H9 (cell line): ENCODE data around the gene STAC. TPM values are rescaled to one million over a fixed set of nuclear protein-coding genes. Genes with fewer than 3 reads are reported as not detected.
A peak's percentile ranks its signal among the peaks of the same experiment; 100 is the strongest.

Experiments used
- DNase-seq: peaks from one replicate; pipeline ENCODE4 v3.0.0-alpha.2; 2017
- H2AFZ ChIP-seq: one replicate; pipeline ENCODE4 v1.6.1; 2013; ENCODE audit warnings: mild to moderate bottlenecking, low read length, control low read depth, moderate library complexity
- H2AK5ac ChIP-seq: 2 replicates; pipeline ENCODE4 v1.6.1; 2013; ENCODE audit warnings: low read length, control low read depth, mixed read lengths; ENCODE audit not compliant: insufficient read length
- H2BK120ac ChIP-seq: one replicate; pipeline ENCODE4 v1.6.1; 2013; ENCODE audit warnings: low read depth, mild to moderate bottlenecking, low read length, control low read depth, inconsistent platforms; ENCODE audit not compliant: poor library complexity, severe bottlenecking
- H2BK12ac ChIP-seq: 2 replicates; pipeline ENCODE4 v1.6.1; 2013; ENCODE audit warnings: low read length, control low read depth, mixed read lengths, low read depth; ENCODE audit not compliant: insufficient read length
- H2BK15ac ChIP-seq: 2 replicates; pipeline ENCODE4 v1.6.1; 2013; ENCODE audit warnings: low read depth, low read length, control low read depth
- H2BK20ac ChIP-seq: one replicate; pipeline ENCODE4 v1.6.1; 2013; ENCODE audit warnings: low read depth, mild to moderate bottlenecking, low read length, control low read depth, inconsistent platforms; ENCODE audit not compliant: poor library complexity, severe bottlenecking
- H2BK5ac ChIP-seq: 2 replicates; pipeline ENCODE4 v1.6.1; 2013; ENCODE audit warnings: low read length, control low read depth, mixed read lengths; ENCODE audit not compliant: insufficient read length
- H3K14ac ChIP-seq: 2 replicates; pipeline ENCODE4 v1.6.1; 2013; ENCODE audit warnings: low read length, control low read depth; ENCODE audit not compliant: insufficient read depth
- H3K18ac ChIP-seq: 2 replicates; pipeline ENCODE4 v1.6.1; 2013; ENCODE audit warnings: low read depth, mild to moderate bottlenecking, mixed read lengths, low read length, control low read depth; ENCODE audit not compliant: insufficient read length
- H3K23ac ChIP-seq: 2 replicates; pipeline ENCODE4 v1.6.1; 2013; ENCODE audit warnings: low read length, control low read depth, mixed read lengths, low read depth; ENCODE audit not compliant: insufficient read length
- H3K23me2 ChIP-seq: 2 replicates; pipeline ENCODE4 v1.6.1; 2013; ENCODE audit warnings: low read depth, mild to moderate bottlenecking, mixed read lengths, low read length, control low read depth; ENCODE audit not compliant: insufficient read length, poor library complexity, severe bottlenecking
- H3K27ac ChIP-seq: 2 replicates; pipeline ENCODE4 v1.5.1; 2013; ENCODE audit warnings: low read length, control low read depth, mixed read lengths, low read depth; ENCODE audit not compliant: insufficient read length
- H3K27me3 ChIP-seq: 2 replicates; pipeline ENCODE4 v1.6.1; 2013; ENCODE audit warnings: low read length, control low read depth, inconsistent platforms; ENCODE audit not compliant: insufficient read depth
- H3K4ac ChIP-seq: 2 replicates; pipeline ENCODE4 v1.6.1; 2013; ENCODE audit warnings: low read depth, mild to moderate bottlenecking, control low read depth, inconsistent platforms, low read length, moderate library complexity
- H3K4me1 ChIP-seq: 2 replicates; pipeline ENCODE4 v1.6.1; 2013; ENCODE audit warnings: low read length, control low read depth, inconsistent platforms; ENCODE audit not compliant: insufficient read depth
- H3K4me2 ChIP-seq: 2 replicates; pipeline ENCODE4 v1.6.1; 2013; ENCODE audit warnings: low read length, control low read depth, mixed read lengths; ENCODE audit not compliant: insufficient read length, insufficient read depth
- H3K56ac ChIP-seq: 2 replicates; pipeline ENCODE4 v1.6.1; 2013; ENCODE audit warnings: low read depth, mild to moderate bottlenecking, mixed read lengths, low read length, control low read depth; ENCODE audit not compliant: insufficient read length
- H3K79me1 ChIP-seq: 2 replicates; pipeline ENCODE4 v1.6.1; 2013; ENCODE audit warnings: low read depth, mild to moderate bottlenecking, moderate library complexity, low read length, control low read depth, inconsistent platforms; ENCODE audit not compliant: insufficient read depth, poor library complexity, severe bottlenecking
- H3K79me2 ChIP-seq: 2 replicates; pipeline ENCODE4 v1.6.1; 2013; ENCODE audit warnings: low read length, control low read depth, inconsistent platforms; ENCODE audit not compliant: insufficient read depth
- H3K9ac ChIP-seq: 2 replicates; pipeline ENCODE4 v1.6.1; 2013; ENCODE audit warnings: low read length, control low read depth, mixed read lengths; ENCODE audit not compliant: insufficient read length; ENCODE audit errors: extremely low read depth
- H3K9me3 ChIP-seq: one replicate; pipeline ENCODE4 v1.6.1; 2013; ENCODE audit warnings: low read depth, low read length, inconsistent platforms; ENCODE audit not compliant: control insufficient read depth
- H3T11ph ChIP-seq: one replicate; pipeline ENCODE4 v1.6.1; 2013; ENCODE audit warnings: mild to moderate bottlenecking, low read length, control low read depth, inconsistent platforms
- H4K20me1 ChIP-seq: one replicate; pipeline ENCODE4 v1.6.1; 2013; ENCODE audit not compliant: control insufficient read depth, insufficient read length, insufficient read depth
- H4K5ac ChIP-seq: 2 replicates; pipeline ENCODE4 v1.6.1; 2013; ENCODE audit warnings: low read depth, mild to moderate bottlenecking, mixed read lengths, low read length, control low read depth; ENCODE audit not compliant: insufficient read length
- H4K8ac ChIP-seq: replicated peaks from 2 replicates; pipeline ENCODE4 v1.6.1; 2013; ENCODE audit warnings: low read length, control low read depth, mixed read lengths, low read depth; ENCODE audit not compliant: insufficient read length
- H4K91ac ChIP-seq: 2 replicates; pipeline ENCODE4 v1.6.1; 2013; ENCODE audit warnings: low read depth, mild to moderate bottlenecking, moderate library complexity, mixed read lengths, low read length, control low read depth; ENCODE audit not compliant: insufficient read length
- H3K27ac Mint-ChIP-seq, 3 experiments: 2 replicates in 2 of 3; 3 replicates in 1 of 3; pipeline ENCODE4 v1.8.0; 2020 to 2021; ENCODE audit warnings: mixed read lengths in 3 of 3, mild to moderate bottlenecking in 1 of 3, moderate library complexity in 1 of 3
- H3K27me3 Mint-ChIP-seq: 2 replicates; pipeline ENCODE4 v1.8.0; 2021; ENCODE audit warnings: low read depth, mild to moderate bottlenecking, moderate library complexity, mixed read lengths
- H3K36me3 Mint-ChIP-seq, 3 experiments: 2 replicates in 2 of 3; 3 replicates in 1 of 3; pipeline ENCODE4 v1.8.0; 2020 to 2021; ENCODE audit warnings: low read depth in 3 of 3, mixed read lengths in 3 of 3; ENCODE audit not compliant: insufficient read depth in 1 of 3
- H3K4me1 Mint-ChIP-seq, 2 experiments: 2 replicates each; pipeline ENCODE4 v1.8.0; 2020; ENCODE audit warnings: mixed read lengths in 2 of 2
- H3K4me3 Mint-ChIP-seq, 2 experiments: 2 replicates in 1 of 2; 3 replicates in 1 of 2; pipeline ENCODE4 v1.8.0; 2020 to 2021; ENCODE audit warnings: mild to moderate bottlenecking in 2 of 2, mixed read lengths in 2 of 2, moderate library complexity in 1 of 2
- H3K9me3 Mint-ChIP-seq, 2 experiments: 2 replicates in 1 of 2; 3 replicates in 1 of 2; pipeline ENCODE4 v1.8.0; 2020; ENCODE audit warnings: mild to moderate bottlenecking in 2 of 2, mixed read lengths in 2 of 2, moderate library complexity in 1 of 2
- CTCF ChIP-seq: fragments of 200-600 bp; sonication (generic); conservative IDR thresholded peaks from 3 replicates; pipeline ENCODE4 v1.8.0; 2021; ENCODE audit warnings: antibody characterized with exemption, mild to moderate bottlenecking
- WGBS: extraction: QIAGEN DNeasy Blood & Tissue Kit; methylation state at CpG from one replicate; pipeline ENCODE4 v1.1.7; 2013; ENCODE audit warnings: missing lambda C conversion rate, low lambda C conversion rate, mixed read lengths; ENCODE audit not compliant: insufficient read length; ENCODE audit errors: extremely low coverage; 5-methylcytosine and 5-hydroxymethylcytosine counted together
- total RNA-seq: library from RNA; stranded (reverse); gene quantifications from 2 replicates; pipeline ENCODE4 v1.2.1, GENCODE V29; 2021

The STAC gene
- total RNA-seq, 1 experiment from 2014 or later: 3.0 TPM

DNA sequence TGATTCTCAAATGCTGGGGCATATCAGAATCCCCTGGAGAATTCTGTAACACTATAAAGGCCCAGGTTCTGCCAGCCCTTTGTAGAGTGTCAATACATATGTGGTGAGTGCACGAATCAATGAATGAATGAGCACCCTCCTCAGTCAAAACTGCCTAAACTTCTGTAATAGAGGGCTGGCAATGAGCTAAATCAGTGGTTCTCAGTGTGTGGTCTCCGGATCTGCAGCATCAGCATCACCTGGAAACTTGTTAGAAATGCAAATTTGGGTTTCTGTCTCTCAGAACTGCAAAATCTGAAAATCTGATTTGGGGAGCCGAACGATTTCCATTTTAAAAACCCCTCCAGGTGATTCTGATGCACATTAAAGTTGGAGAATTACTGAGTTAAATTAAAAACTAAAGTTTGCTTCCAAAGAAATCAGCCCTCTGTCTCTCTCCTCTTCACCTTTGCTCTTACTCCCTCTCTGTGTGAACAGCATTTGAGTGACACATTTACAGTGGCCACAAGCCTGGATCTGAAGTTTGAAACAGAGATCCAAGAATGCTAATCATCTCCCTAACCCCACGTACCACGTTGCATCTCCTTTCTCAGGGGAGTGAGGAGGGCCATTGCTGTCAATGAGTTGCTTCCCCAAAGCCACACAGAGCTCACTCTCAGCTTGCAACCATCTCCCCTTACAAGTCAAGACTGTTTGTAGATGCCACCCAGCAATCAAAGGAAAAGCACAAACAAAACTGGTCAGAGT, 109.5 kb downstream of the STAC start:
- no peak overlapping the region for H4K8ac ChIP-seq
- no peaks in the 10 kb centered on the region for H3K9me3 ChIP-seq
- no CpG with 5 or more reads among the region's 6 CpGs for WGBS
- H3K56ac ChIP-seq: no peak overlapping the region
- H3K4ac ChIP-seq: no peak overlapping the region
- H3K79me2 ChIP-seq: no peaks in the 10 kb centered on the region
- H3K14ac ChIP-seq: no peak overlapping the region
- no peak overlapping the region for H3K9ac ChIP-seq
- no peak overlapping the region for H2BK15ac ChIP-seq
- 0 out of 2 replicates have a peak, but pooled peaks cover 3% of the 10 kb centered on the region for H3K4me1 ChIP-seq
- peaks cover 10 to 15% of the 10 kb centered on the region in 2 experiments for H3K4me1 Mint-ChIP-seq
- no peak overlapping the region for H2AK5ac ChIP-seq
- H3K23ac ChIP-seq: no peak overlapping the region
- no peak overlapping the region for H4K91ac ChIP-seq
- H2BK12ac ChIP-seq: no peak overlapping the region
- TF ChIP-seq CTCF: no peak
- no peaks in the 10 kb centered on the region for H3K23me2 ChIP-seq
- H4K20me1 ChIP-seq: no peaks in the 10 kb centered on the region
- H3K9me3 Mint-ChIP-seq: no peaks in the 10 kb centered on the region
- no peak overlapping the region for H2BK20ac ChIP-seq
- no peak overlapping the region for H3K18ac ChIP-seq
- H2AFZ ChIP-seq: no peak overlapping the region
- H3T11ph ChIP-seq: no peak overlapping the region
- H3K27ac Mint-ChIP-seq: peak overlapping the region; percentile 6 to 79 (median 42); a peak in 3 of 7 replicates
- H3K4me2 ChIP-seq: no peak overlapping the region
- no peaks in the 10 kb centered on the region for H3K27me3 Mint-ChIP-seq
- H3K27me3 ChIP-seq: no peaks in the 10 kb centered on the region
- H3K36me3 Mint-ChIP-seq: peaks cover 0 to 11% (median 5%) of the 10 kb centered on the region in 3 experiments; a peak in 4 of 7 replicates
- H3K79me1 ChIP-seq: no peaks in the 10 kb centered on the region
- H3K4me3 Mint-ChIP-seq: no peak overlapping the region
- no peak overlapping the region for H2BK120ac ChIP-seq
- H2BK5ac ChIP-seq: no peak overlapping the region
- H3K27ac ChIP-seq: no peak overlapping the region
- no peak overlapping the region for H4K5ac ChIP-seq
- no peak for DNase-seq
